WI38 (cell line): ENCODE measurements around the gene MSH3.
A peak's percentile ranks its signal among the peaks of the same experiment; 100 is the strongest.

Experiments
- H3K4me3 ChIP-seq: 2 replicates; pipeline ENCODE4 v1.5.1; 2011; ENCODE audit warnings: low read depth, mild to moderate bottlenecking, control low read depth, low read length
- TF ChIP-seq, protein P1 (sequence below): IDR thresholded peaks from 2 replicates; pipeline ENCODE4 v1.5.1; 2012; ENCODE audit warnings: low read depth, mild to moderate bottlenecking, control low read depth, low read length

Gene MSH3

DNA sequence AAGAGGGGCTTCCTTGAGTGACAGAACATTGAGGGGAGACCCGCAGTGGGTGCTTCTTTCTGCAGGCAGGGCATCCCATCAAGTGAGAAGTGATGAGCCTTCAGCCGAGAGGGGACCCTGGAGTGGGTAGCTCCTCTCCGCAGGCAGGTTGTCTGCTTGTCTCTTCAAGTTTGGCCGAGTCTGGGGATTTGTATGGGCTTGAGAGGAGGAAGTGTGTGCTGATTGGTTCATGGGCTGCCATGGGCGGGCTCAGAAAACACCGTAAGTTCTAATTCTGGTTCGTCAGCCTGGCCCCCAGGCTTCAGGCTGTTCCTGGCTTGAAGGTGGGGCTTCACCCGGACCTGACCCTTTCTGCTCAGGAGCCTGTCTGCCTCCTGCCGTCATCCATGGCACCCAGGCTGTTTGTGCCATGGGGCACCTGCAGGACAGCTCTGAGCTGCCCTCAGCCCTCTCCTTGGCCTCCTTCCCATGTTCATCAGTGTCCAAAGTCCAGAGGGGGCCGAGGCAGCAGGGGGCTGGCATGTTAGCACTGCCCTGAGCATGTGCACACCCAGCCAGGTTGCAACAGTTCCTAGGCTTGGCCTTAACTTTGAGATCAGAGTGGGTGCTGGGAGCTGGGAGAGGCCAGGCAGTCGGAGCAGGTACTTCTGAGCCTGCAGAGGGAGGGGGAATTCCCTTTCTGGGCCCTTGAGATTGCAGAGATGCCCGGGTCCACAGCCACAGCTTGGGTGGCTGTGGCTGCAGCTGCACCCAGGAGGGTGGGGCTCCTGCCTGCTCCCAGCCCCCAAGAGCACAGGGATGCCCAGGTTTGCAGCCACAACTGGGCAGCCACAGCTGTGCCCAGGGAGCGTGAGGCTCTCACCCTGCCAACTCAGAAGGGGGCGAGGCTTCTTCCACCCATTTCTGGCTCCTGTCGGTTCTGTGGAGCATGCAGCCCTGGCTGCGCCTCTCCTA, 13.8 kb downstream of the MSH3 start:
- TF ChIP-seq, protein P1, sequence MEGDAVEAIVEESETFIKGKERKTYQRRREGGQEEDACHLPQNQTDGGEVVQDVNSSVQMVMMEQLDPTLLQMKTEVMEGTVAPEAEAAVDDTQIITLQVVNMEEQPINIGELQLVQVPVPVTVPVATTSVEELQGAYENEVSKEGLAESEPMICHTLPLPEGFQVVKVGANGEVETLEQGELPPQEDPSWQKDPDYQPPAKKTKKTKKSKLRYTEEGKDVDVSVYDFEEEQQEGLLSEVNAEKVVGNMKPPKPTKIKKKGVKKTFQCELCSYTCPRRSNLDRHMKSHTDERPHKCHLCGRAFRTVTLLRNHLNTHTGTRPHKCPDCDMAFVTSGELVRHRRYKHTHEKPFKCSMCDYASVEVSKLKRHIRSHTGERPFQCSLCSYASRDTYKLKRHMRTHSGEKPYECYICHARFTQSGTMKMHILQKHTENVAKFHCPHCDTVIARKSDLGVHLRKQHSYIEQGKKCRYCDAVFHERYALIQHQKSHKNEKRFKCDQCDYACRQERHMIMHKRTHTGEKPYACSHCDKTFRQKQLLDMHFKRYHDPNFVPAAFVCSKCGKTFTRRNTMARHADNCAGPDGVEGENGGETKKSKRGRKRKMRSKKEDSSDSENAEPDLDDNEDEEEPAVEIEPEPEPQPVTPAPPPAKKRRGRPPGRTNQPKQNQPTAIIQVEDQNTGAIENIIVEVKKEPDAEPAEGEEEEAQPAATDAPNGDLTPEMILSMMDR, result no peak
- no peak overlapping the region for H3K4me3 ChIP-seq

DNA sequence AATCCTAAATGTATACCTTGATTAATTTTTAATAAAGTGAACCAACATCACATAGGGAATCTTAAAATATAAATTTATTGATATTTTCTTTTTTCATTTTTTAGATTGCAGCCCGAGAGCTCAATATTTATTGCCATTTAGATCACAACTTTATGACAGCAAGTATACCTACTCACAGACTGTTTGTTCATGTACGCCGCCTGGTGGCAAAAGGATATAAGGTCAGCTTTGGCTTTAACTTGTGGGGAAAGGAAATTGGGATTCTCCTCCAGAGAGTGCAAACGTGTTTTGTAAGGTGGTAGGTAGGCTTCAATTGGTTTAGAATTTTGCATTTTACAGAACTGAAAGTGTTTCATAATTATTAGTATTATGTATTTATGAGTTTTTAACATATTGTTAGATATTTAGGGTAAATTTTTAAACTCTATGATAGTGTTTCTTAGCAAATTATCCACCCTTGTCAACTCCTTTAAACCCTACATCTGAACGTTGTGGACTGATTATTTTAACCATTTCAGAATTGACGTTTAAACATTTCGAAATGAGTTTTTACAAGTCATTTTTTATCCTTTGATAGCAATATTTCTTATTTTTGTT, 17.8 kb downstream of the MSH3 start:
- no peak overlapping the region for H3K4me3 ChIP-seq
- TF ChIP-seq, protein P1, result peak; percentile 81

DNA sequence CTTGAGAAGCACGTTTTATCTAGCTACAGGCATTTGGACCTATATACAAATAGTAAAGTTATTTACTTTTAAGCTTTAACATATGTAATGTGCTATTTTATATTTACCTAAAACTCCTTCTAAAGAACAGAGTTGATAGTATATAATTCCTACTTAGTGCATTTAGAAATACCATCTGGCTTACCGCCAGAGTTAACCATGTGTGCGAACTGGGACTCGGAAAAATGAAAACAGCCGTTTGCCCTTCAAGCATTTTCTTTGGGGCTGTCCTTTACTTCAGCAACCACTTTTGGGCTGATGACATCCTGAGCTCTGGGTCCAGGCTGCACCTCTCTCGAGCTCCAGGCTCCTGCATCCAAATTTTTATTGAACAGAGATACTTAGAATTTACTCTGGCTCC, 22.3 kb downstream of the MSH3 start:
- H3K4me3 ChIP-seq, result no peak overlapping the region
- TF ChIP-seq, protein P1, result no peak

DNA sequence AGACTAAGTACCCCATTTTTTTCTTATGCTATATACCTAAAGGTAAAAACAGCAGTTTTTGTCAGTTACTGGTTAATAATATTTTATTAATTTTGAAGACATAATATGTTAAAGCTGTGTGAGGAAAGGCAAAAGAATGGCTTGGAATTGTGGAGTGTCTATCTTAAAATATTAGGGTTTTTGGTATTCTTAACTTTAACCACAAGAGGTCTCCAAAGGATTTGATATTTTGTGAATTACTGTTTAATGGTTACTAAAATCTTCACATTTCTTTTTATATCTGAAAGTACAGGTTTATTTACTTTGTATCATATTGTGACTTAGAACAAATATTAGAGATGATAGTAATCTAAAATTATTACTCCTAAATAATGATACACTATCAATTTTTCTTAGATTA, 32.3 kb downstream of the MSH3 start:
- H3K4me3 ChIP-seq, result no peak overlapping the region
- TF ChIP-seq, protein P1, result no peak; the same call in 1 of the 2 replicates

DNA sequence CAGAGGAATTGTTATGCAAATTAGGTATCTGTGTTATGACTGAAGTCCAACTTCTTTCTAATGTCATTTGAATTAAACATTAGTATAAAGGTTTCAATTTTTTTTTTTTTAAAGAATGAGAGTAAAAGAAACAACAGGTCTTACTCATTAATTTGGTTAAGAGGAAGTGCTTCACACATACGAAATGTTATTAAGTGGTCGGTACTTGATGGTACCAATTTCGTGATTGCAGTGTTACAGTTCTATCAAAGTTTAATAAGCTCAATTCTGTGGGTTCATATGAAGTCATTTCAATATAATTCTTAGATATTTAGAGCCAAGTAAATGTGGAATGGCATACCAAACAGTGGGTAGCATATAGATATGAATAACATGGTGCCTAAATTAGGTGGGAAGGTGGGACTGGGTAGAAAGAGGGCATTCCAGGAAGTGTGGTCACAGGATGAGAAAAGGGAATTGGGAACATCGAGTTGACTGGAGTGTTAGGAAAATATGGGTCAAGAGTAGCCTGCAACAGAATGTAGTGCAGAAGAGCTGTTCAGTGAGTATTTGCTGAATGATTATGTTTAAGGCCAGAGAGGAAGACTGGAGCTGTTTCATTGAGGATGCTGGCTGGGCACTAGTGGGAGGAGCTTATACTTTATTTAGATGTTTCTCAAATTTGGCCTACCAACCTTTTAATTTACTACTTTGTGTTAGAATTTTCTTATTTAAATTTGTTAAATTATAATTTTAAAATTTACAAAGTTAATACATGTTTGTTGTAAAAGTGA, 34.4 kb downstream of the MSH3 start:
- no peak overlapping the region for H3K4me3 ChIP-seq
- TF ChIP-seq, protein P1, result no peak

DNA sequence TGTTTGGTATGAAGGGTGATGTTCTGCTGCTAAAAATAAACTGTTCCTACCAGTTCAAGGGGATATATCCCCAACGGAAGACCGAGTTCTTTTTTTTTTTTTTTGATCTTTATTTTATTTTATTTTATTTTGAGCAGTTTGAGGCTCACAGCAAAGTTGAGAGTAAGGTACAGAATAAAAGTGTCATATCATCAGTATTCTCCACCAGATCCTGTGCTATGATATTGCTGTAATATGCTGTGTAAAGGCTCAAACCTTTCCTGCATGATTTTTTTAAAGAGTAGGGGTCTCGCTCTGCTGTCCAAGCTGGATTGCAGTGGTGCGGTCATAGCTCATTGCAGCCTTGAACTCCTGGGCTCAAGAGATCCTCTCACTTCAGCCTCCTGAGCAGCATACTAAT, 35.2 kb downstream of the MSH3 start:
- no peak overlapping the region for H3K4me3 ChIP-seq
- TF ChIP-seq, protein P1, result no peak
